SK-N-SH (cell line): ENCODE results near the gene LMAN2. TPM values are rescaled to one million over a fixed set of nuclear protein-coding genes. Genes with fewer than 3 reads are reported as not detected.
A peak's percentile ranks its signal among the peaks of the same experiment; 100 is the strongest.

Experiments used
- CTCF ChIA-PET: fragments of 300-600, 350-600 bp; formaldehyde crosslinking; extraction: SDS; loops from one replicate; lab custom pipeline; 2021; lab: Yijun Ruan, JAX
- POLR2A ChIA-PET: fragments of 350-600 bp; sonication (Branson Sonifier 250); formaldehyde crosslinking; extraction: SDS; loops from one replicate; lab custom pipeline; 2020; ENCODE audit warnings: antibody characterized with exemption, inconsistent platforms; lab: Yijun Ruan, JAX
- DNase-seq: peaks from one replicate; pipeline ENCODE4 v3.0.0; 2012
- H2AFZ ChIP-seq: fragments of 200-600 bp; sonication (generic); 2 replicates; pipeline ENCODE4 v1.8.1; 2016; ENCODE audit warnings: antibody characterized with exemption, mild to moderate bottlenecking, low read depth
- H3F3A ChIP-seq: fragments of 200-600 bp; sonication (generic); replicated peaks from 2 replicates; pipeline ENCODE3; 2016; ENCODE audit warnings: antibody characterized with exemption, mild to moderate bottlenecking; ENCODE audit not compliant: insufficient read depth
- H3K27ac ChIP-seq, 2 experiments: fragments of 200-500 bp in 1 of 2; fragments of 200-600 bp in 1 of 2; sonication (Bioruptor generic) in 1 of 2; sonication (generic), shearing (Covaris generic) in 1 of 2; 2 replicates each; pipeline versions ENCODE4 v1.5.1 to v1.6.1; 2014 to 2016; ENCODE audit warnings: low read depth in 2 of 2, inconsistent platforms in 1 of 2, low read length in 1 of 2, mild to moderate bottlenecking in 1 of 2, mixed read lengths in 1 of 2
- H3K27me3 ChIP-seq: fragments of 200-600 bp; sonication (generic), shearing (Covaris generic); 2 replicates; pipeline ENCODE4 v1.6.1; 2016; ENCODE audit warnings: mixed run types; ENCODE audit not compliant: insufficient read depth
- H3K36me3 ChIP-seq, 2 experiments: fragments of 200-500 bp in 1 of 2; fragments of 200-600 bp in 1 of 2; sonication (Bioruptor generic) in 1 of 2; sonication (generic) in 1 of 2; replicated peaks in 1 of 2; 2 replicates each; pipeline versions ENCODE3 to v1.5.1; 2014 to 2016; ENCODE audit warnings: low read length in 1 of 2, mild to moderate bottlenecking in 1 of 2; ENCODE audit not compliant: insufficient read depth in 2 of 2, control insufficient read depth in 1 of 2
- H3K4me1 ChIP-seq, 2 experiments: fragments of 200-500 bp in 1 of 2; fragments of 200-600 bp in 1 of 2; sonication (Bioruptor generic) in 1 of 2; sonication (generic), shearing (Covaris generic) in 1 of 2; 2 replicates each; pipeline versions ENCODE4 v1.5.1 to v1.6.1; 2014 to 2016; ENCODE audit warnings: low read depth in 1 of 2, low read length in 1 of 2, mixed run types in 1 of 2; ENCODE audit not compliant: insufficient read depth in 2 of 2, control insufficient read depth in 1 of 2
- H3K4me2 ChIP-seq: fragments of 200-600 bp; sonication (generic), shearing (Covaris generic); 2 replicates; pipeline ENCODE4 v1.6.1; 2017; ENCODE audit warnings: mixed run types
- H3K4me3 ChIP-seq, 2 experiments: fragments of 200-500 bp in 1 of 2; fragments of 200-600 bp in 1 of 2; sonication (Bioruptor generic) in 1 of 2; sonication (generic), shearing (Covaris generic) in 1 of 2; 2 replicates each; pipeline versions ENCODE4 v1.5.1 to v1.8.1; 2014 to 2016; ENCODE audit warnings: low read depth in 2 of 2, inconsistent platforms in 1 of 2, low read length in 1 of 2, mild to moderate bottlenecking in 1 of 2, mixed read lengths in 1 of 2, moderate library complexity in 1 of 2
- H3K79me2 ChIP-seq: fragments of 200-600 bp; sonication (generic); 2 replicates; pipeline ENCODE4 v1.8.1; 2017; ENCODE audit warnings: mild to moderate bottlenecking; ENCODE audit not compliant: insufficient read depth
- H3K9ac ChIP-seq: fragments of 200-600 bp; sonication (generic); 2 replicates; pipeline ENCODE4 v1.6.1; 2017; ENCODE audit warnings: mixed run types
- H3K9me2 ChIP-seq: fragments of 200-600 bp; sonication (generic); 2 replicates; pipeline ENCODE4 v1.6.1; 2017; ENCODE audit warnings: mixed run types
- H3K9me3 ChIP-seq: fragments of 200-600 bp; sonication (generic); 2 replicates; pipeline ENCODE4 v1.6.1; 2017; ENCODE audit warnings: mixed run types, mild to moderate bottlenecking, moderate library complexity
- H4K20me1 ChIP-seq: fragments of 200-600 bp; sonication (generic); 2 replicates; pipeline ENCODE4 v1.6.1; 2017; ENCODE audit warnings: mild to moderate bottlenecking, mixed run types; ENCODE audit not compliant: insufficient read depth
- FOSL2 ChIP-seq: IDR thresholded peaks from 2 replicates; pipeline ENCODE4 v1.4.0; 2012; ENCODE audit warnings: low read depth, mild to moderate bottlenecking, moderate library complexity, borderline replicate concordance
- FOXJ3 ChIP-seq: sonication (generic); formaldehyde crosslinking; IDR thresholded peaks from 2 replicates; pipeline ENCODE4 v1.5.1; 2020; ENCODE audit warnings: mild to moderate bottlenecking, missing genetic modification reagents
- NFIC ChIP-seq: IDR thresholded peaks from 2 replicates; pipeline ENCODE4 v1.4.0; 2012; ENCODE audit warnings: borderline replicate concordance
- SIN3A ChIP-seq: IDR thresholded peaks from 2 replicates; pipeline ENCODE4 v1.6.1; 2012; ENCODE audit warnings: low read depth, mild to moderate bottlenecking, low read length, moderate library complexity, borderline replicate concordance
- SMC3 ChIP-seq: IDR thresholded peaks from 2 replicates; pipeline ENCODE4 v1.6.1; 2012; ENCODE audit warnings: low read depth, low read length, improper control_type of control experiment
- TAF1 ChIP-seq: IDR thresholded peaks from 2 replicates; pipeline ENCODE4 v1.6.1; 2012; ENCODE audit warnings: low read depth, mild to moderate bottlenecking, low read length, moderate library complexity, borderline replicate concordance
- TEAD4 ChIP-seq: IDR thresholded peaks from 2 replicates; pipeline ENCODE4 v1.4.0; 2012; ENCODE audit warnings: mild to moderate bottlenecking, borderline replicate concordance; ENCODE audit not compliant: insufficient read depth
- YY1 ChIP-seq: IDR thresholded peaks from 2 replicates; pipeline ENCODE4 v1.4.0; 2012; ENCODE audit warnings: low read depth, mild to moderate bottlenecking
- WGBS: methylation state at CpG from one replicate; pipeline ENCODE4 v1.1.6; 2017; ENCODE audit warnings: low lambda C conversion rate; 5-methylcytosine and 5-hydroxymethylcytosine counted together
- polyA plus RNA-seq, 3 experiments: library from polyadenylated mRNA; depleted of rRNA; stranded (reverse); fragments of >200 nt; gene quantifications; 2 replicates each; pipeline ENCODE4 v1.2.3, GENCODE V29; 2012
- TF ChIP-seq, protein P1 (sequence below): IDR thresholded peaks from 2 replicates; pipeline ENCODE4; 2012
- TF ChIP-seq, protein P2 (sequence below): IDR thresholded peaks from 2 replicates; pipeline ENCODE4 v1.4.0; 2012; ENCODE audit warnings: low read depth, borderline replicate concordance

The LMAN2 gene
- polyA plus RNA-seq, 1 of the 3 experiments (the other 2 are of a cell fraction) = 500 TPM

DNA sequence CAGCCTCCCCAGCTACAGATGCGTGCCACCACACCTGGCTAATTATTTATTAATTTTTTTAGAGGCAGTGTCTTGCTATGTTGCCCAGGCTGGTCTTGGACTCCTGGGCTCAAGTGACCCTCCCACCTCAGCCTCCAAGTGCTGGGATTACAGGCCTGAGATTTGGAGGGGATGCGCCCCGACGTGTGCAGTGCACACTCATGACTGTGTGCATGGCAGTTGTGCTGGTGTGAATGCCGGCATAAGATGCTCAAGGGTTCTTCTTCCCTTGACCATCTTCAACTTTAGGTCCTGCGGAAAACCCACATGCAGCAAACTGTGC is 29.3 kb upstream of the LMAN2 start:
- H3K4me1 ChIP-seq = peaks cover 0 to 7% of the 10 kb centered on the region in 2 experiments; a peak in 2 of 4 replicates
- no peak for DNase-seq
- H3K79me2 ChIP-seq = no peaks in the 10 kb centered on the region
- H3K4me3 ChIP-seq = no peak overlapping the region
- H3K4me2 ChIP-seq = no peak overlapping the region
- CTCF ChIA-PET = interaction anchor here (7.9 to 8.3 kb wide), 2 partner anchors 9 to 11 kb away, joined by 58 read pairs; no protein-coding TSS in a partner anchor
- H3K9me2 ChIP-seq = no peaks in the 10 kb centered on the region
- WGBS = 100% methylated on average over 2 of the region's 6 CpGs
- no peaks in the 10 kb centered on the region for H3K27me3 ChIP-seq
- H3F3A ChIP-seq = peaks cover 4% of the 10 kb centered on the region
- POLR2A ChIA-PET = no interaction called here
- TF ChIP-seq SIN3A = no peak
- TF ChIP-seq, protein P1, sequence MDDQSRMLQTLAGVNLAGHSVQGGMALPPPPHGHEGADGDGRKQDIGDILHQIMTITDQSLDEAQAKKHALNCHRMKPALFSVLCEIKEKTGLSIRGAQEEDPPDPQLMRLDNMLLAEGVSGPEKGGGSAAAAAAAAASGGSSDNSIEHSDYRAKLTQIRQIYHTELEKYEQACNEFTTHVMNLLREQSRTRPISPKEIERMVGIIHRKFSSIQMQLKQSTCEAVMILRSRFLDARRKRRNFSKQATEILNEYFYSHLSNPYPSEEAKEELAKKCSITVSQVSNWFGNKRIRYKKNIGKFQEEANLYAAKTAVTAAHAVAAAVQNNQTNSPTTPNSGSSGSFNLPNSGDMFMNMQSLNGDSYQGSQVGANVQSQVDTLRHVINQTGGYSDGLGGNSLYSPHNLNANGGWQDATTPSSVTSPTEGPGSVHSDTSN = no peak
- TF ChIP-seq TAF1 = no peak
- TF ChIP-seq FOXJ3 (CRISPR knock-in tag) = no peak
- no peak overlapping the region for H3K9ac ChIP-seq
- no peak overlapping the region for H3K27ac ChIP-seq
- no peaks in the 10 kb centered on the region for H4K20me1 ChIP-seq
- no peaks in the 10 kb centered on the region for H3K36me3 ChIP-seq
- H2AFZ ChIP-seq = no peak overlapping the region
- no peaks in the 10 kb centered on the region for H3K9me3 ChIP-seq

DNA sequence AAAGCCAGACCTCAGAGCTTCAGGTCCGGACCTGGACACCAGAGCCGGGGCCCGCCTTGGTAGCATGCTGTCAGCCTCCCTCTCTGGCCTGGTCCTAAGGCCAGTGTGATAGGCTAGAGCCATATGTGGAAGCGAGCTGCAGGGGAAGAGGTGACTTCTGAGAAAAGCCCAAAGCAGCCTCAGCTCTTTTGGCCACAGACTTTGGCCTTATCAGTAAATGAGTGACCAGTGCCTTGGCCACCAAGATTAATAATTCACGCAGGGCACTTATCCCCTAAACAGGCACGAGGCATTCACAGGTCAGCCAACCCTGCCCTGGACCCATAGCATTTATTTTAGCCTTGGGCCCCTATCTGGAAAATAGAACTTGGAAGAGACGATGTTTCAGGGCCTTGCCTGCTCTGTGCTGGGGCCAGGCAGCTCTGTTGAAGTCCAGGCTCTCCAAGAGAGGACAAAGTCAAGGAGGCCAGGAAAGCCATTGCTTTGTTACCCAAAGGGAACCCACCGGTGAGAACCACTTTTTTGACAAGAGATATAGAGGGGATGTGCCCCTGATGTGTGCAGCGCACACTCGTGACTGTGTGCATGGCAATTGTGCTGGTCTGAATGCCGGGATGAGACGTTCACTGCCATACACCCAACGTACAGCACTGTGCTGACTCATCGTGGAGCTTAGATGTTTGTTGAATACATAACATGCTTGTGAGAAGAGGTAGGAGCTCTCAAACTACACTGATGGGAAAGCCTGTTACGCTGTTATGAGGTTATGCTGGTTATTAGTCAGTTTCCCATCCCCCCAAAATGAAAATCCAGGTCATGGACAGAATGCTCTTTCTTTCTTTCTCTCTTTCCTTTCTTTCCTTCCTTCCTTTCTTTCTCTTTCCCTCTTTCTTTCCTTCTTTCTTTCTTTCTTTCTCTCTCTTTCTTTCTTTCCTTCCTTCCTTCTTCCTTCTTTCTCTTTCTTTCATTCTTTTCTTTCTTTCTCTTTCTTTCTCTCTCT is 27.7 kb upstream of the LMAN2 start:
- ChIA-PET CTCF (interaction anchor here (0.9 to 8.3 kb wide), 10 partner anchors 10 to 122 kb away, joined by 3 to 58 read pairs (median 5); partner anchors contain the start of gene DBN1), POLR2A (no interaction called here)
- Histone ChIP-seq H3K27me3 (no peaks in the 10 kb centered on the region), H3K36me3 (no peaks in the 10 kb centered on the region), H3K4me3 (no peak overlapping the region), H3K9me3 (no peaks in the 10 kb centered on the region), H3K9me2 (no peaks in the 10 kb centered on the region), H3K4me1 (peaks cover 0 to 7% of the 10 kb centered on the region in 2 experiments; a peak in 2 of 4 replicates), H3K9ac (no peak overlapping the region), H3F3A (peaks cover 4% of the 10 kb centered on the region), H3K27ac (peak overlapping the region in 1 of 2 experiments; percentile 10; a peak in 2 of 4 replicates), H3K4me2 (no peak overlapping the region; the same call in 1 of the 2 replicates), H2AFZ (peak overlapping the region; percentile 71), H4K20me1 (no peaks in the 10 kb centered on the region), H3K79me2 (no peaks in the 10 kb centered on the region)
- 68% methylated on average over 14 of the region's 15 CpGs for WGBS
- no peak for TF ChIP-seq NFIC
- no peak for TF ChIP-seq YY1
- no peak for TF ChIP-seq TEAD4
- TF ChIP-seq FOSL2 = peak; percentile 37; the same call in 1 of the 2 replicates
- TF ChIP-seq SMC3 = no peak
- TF ChIP-seq, protein P2, sequence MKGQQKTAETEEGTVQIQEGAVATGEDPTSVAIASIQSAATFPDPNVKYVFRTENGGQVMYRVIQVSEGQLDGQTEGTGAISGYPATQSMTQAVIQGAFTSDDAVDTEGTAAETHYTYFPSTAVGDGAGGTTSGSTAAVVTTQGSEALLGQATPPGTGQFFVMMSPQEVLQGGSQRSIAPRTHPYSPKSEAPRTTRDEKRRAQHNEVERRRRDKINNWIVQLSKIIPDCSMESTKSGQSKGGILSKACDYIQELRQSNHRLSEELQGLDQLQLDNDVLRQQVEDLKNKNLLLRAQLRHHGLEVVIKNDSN = no peak
- TF ChIP-seq, protein P1 = no peak
- DNase-seq = no peak
